LNCaP clone FGC (cell line): ENCODE data around the gene SOWAHB.

Experiments used
- DNase-seq: peaks from one replicate; pipeline ENCODE4 v3.0.0-alpha.2; 2011; ENCODE audit warnings: low read depth
- H3K4me3 ChIP-seq: 2 replicates; pipeline ENCODE4 v1.5.1; 2011; ENCODE audit warnings: mild to moderate bottlenecking, low read depth, low read length, control low read depth
- TF ChIP-seq, protein P1 (sequence below): IDR thresholded peaks from 2 replicates; pipeline ENCODE4 v1.5.1; 2012; ENCODE audit warnings: mild to moderate bottlenecking; ENCODE audit not compliant: control insufficient read depth, insufficient read depth; ENCODE audit errors: extremely low read depth

The SOWAHB gene

DNA sequence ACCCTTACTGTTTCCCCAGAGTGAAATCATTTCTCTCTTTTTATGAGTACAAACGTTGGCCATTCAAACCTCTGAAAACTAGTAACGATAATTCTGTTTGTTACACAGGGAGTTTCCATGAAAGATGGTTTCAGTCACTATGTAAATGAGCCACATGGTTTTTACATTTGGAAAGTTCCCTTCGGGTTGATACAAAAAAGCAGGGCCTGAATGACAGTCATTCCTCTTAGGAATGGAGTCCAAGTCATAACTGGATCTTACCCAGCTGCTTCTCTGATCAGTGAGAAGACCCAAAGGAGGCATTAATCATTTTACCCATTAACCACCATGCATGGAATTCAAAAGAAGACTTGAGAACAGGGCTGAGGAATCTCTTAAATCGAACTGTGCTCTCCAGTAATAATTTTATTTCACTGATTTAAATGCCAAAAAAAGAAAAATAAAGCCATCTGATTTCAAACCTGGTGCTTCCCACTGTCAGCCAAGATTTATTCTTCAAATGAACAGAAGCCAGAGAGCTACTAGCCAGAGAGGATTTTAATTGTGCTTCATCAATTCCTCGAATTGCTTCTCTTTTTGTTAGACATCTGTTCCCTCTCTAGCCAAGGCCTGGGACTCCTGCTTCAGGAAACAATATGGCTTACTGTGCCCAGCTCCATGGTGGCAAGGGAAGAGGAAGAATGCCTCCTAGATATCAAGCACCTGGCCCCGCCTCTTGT, 3.2 kb downstream of the SOWAHB start:
- DNase-seq, result no peak
- no peak overlapping the region for H3K4me3 ChIP-seq
- TF ChIP-seq, protein P1, sequence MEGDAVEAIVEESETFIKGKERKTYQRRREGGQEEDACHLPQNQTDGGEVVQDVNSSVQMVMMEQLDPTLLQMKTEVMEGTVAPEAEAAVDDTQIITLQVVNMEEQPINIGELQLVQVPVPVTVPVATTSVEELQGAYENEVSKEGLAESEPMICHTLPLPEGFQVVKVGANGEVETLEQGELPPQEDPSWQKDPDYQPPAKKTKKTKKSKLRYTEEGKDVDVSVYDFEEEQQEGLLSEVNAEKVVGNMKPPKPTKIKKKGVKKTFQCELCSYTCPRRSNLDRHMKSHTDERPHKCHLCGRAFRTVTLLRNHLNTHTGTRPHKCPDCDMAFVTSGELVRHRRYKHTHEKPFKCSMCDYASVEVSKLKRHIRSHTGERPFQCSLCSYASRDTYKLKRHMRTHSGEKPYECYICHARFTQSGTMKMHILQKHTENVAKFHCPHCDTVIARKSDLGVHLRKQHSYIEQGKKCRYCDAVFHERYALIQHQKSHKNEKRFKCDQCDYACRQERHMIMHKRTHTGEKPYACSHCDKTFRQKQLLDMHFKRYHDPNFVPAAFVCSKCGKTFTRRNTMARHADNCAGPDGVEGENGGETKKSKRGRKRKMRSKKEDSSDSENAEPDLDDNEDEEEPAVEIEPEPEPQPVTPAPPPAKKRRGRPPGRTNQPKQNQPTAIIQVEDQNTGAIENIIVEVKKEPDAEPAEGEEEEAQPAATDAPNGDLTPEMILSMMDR, result no peak

DNA sequence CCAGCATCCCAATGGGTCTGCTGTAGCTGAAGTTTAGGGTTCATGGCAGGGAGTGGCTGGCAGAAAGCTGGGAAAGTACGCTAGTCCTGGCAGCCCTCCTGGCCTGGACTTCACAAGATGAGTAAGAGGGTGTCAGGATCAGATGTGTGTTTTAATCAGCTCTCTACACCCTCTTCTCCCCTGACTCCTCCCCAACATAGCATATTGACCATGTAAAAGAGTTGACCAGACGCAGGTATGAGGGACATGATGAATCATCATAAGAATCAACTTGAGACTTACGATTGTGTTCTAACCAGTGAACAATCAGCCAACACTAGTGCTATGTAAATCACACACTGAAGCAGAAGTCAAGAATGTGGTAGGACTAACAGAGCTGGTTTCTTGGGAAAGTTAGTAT, 5.3 kb downstream of the SOWAHB start:
- TF ChIP-seq, protein P1, result no peak
- no peak for DNase-seq
- no peak overlapping the region for H3K4me3 ChIP-seq

DNA sequence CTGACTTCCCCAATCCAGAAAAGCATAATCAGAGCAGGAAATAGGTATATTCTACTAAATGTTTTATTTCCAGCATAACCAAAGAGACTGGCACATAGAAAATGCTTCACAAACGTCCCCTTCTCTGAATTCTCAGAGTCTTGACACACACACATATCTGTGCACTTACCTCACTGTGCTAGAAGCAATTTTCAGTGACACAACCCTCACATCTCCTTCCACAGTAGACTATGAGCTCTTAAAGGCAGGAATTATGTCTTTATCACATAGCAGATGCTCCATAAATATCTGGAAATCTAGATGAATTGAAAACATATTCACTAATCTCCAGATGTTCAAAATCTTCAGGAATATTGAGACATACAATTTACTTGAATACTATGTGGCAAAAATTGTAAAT, 5.9 kb downstream of the SOWAHB start:
- TF ChIP-seq, protein P1, result no peak
- H3K4me3 ChIP-seq, result no peak overlapping the region
- DNase-seq, result no peak

DNA sequence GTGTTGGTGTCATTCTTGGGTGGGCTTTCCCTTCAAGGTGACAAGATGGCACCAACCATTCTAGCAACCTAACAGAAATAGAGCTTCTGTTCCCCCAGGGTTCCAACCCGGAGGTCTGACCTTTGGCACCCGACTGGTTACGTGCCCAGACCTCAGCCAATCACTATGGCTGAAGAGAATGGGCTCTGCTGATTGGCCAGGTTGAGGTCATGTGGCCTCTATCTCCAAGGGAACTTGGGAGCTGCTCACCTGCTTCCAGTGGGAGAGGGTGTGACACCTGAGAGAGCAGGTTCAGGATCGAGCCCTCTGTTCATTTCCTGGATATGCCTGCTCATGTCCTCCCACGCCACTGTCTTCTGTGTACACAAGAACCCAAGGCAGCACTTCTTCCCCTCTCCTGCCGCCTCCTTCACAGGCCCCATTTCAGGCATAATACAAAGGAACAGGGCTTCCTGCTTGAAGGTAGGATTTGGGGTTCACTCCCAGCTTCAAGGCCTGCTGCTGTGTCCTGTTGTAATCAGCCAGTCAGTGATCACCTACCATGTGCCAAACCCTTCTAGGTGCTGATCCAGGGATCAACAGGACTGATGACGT, 11.0 kb downstream of the SOWAHB start:
- TF ChIP-seq, protein P1, result no peak
- no peak for DNase-seq
- no peak overlapping the region for H3K4me3 ChIP-seq

DNA sequence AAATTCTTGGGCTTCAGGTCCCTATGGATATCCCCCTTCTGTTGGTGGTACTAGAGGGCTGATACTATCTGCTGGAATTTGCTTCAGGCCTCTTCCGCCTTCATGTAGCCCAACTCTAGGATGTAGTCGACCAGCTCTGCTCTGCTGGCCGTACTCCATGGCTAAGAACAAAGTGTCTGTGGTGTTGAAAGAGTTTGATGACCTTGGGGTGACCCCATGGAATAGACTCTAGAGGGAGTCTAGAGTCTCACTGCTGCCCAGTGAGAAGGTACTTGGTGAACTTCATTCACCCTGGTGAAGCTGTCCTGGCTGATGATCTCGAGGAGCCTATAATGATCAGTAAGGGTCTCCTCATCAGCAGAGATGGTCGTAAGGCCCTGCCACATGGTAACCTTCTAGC, 11.7 kb downstream of the SOWAHB start:
- DNase-seq, result no peak
- TF ChIP-seq, protein P1, result no peak
- no peak overlapping the region for H3K4me3 ChIP-seq

DNA sequence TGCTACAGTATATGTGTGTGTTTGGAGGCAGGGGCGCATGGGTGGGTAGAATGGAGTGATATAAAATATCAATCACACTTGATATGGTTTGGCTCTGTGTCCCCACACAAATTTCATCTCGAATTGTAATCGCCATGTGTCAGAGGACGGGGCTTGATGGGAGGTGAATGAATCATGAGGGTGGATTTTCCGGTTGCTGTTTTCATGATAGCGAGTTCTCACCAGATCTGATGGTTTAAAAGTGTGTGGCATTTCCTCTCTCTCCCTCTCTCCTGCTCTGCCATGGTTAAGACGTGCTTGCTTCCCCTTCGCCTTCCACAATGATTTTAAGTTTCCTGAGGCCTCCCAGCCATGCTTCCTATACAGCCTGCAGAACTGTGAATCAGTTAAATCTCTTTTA, 14.8 kb downstream of the SOWAHB start:
- TF ChIP-seq, protein P1, result no peak
- DNase-seq, result no peak
- H3K4me3 ChIP-seq, result no peak overlapping the region

DNA sequence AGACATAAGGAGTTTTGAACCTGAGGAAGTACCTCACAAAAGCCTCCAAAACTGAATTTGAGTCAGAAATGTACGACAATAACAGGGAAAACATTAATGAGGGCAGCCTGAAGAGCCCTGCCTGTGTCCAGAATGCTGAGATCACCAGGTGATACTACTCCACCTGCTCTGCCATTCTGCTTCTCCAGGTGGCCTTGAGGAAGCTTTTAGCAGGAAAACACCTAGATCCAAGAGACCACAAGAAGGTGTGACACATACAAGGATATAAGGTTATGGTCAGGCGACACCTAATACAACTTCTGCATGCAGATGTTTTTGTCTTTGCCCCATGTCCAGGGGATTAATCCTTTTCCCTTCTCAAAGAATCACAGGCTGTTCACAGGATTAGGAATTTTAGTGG, 15.3 kb downstream of the SOWAHB start:
- TF ChIP-seq, protein P1, result no peak
- no peak for DNase-seq
- H3K4me3 ChIP-seq, result no peak overlapping the region
